ENCODE data around the gene SYNE3.

DNA sequence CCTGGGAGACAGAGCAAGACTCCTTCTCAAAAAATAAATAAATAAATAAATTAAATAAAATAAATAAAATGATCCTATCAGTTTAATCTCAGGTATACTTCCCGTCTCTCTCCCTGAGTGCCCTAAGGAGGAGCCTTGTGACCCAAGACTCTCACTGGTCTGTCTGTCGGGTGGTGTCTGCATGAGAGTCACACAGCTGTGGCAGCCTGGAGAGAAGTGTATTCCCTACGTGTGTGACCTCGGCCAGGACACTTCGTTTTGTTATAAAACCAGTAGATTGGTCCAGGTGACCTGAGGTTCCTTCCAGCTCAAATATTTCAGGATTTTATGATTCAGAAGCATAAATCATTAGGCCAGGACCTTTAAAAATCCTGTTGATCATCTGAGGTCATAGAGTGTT is 4.8 kb downstream of the SYNE3 start:
- TF ChIP-seq, protein P1, sequence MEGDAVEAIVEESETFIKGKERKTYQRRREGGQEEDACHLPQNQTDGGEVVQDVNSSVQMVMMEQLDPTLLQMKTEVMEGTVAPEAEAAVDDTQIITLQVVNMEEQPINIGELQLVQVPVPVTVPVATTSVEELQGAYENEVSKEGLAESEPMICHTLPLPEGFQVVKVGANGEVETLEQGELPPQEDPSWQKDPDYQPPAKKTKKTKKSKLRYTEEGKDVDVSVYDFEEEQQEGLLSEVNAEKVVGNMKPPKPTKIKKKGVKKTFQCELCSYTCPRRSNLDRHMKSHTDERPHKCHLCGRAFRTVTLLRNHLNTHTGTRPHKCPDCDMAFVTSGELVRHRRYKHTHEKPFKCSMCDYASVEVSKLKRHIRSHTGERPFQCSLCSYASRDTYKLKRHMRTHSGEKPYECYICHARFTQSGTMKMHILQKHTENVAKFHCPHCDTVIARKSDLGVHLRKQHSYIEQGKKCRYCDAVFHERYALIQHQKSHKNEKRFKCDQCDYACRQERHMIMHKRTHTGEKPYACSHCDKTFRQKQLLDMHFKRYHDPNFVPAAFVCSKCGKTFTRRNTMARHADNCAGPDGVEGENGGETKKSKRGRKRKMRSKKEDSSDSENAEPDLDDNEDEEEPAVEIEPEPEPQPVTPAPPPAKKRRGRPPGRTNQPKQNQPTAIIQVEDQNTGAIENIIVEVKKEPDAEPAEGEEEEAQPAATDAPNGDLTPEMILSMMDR (IDR thresholded peaks at IDR 0.05), result no peak
- TF ChIP-seq, protein P2, sequence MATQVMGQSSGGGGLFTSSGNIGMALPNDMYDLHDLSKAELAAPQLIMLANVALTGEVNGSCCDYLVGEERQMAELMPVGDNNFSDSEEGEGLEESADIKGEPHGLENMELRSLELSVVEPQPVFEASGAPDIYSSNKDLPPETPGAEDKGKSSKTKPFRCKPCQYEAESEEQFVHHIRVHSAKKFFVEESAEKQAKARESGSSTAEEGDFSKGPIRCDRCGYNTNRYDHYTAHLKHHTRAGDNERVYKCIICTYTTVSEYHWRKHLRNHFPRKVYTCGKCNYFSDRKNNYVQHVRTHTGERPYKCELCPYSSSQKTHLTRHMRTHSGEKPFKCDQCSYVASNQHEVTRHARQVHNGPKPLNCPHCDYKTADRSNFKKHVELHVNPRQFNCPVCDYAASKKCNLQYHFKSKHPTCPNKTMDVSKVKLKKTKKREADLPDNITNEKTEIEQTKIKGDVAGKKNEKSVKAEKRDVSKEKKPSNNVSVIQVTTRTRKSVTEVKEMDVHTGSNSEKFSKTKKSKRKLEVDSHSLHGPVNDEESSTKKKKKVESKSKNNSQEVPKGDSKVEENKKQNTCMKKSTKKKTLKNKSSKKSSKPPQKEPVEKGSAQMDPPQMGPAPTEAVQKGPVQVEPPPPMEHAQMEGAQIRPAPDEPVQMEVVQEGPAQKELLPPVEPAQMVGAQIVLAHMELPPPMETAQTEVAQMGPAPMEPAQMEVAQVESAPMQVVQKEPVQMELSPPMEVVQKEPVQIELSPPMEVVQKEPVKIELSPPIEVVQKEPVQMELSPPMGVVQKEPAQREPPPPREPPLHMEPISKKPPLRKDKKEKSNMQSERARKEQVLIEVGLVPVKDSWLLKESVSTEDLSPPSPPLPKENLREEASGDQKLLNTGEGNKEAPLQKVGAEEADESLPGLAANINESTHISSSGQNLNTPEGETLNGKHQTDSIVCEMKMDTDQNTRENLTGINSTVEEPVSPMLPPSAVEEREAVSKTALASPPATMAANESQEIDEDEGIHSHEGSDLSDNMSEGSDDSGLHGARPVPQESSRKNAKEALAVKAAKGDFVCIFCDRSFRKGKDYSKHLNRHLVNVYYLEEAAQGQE (IDR thresholded peaks at IDR 0.05; ENCODE audit: insufficient read depth in 1 of 2, low read depth in 2 of 2, low read length in 1 of 2), result no peak
- TF ChIP-seq POLR2AphosphoS5 (IDR thresholded peaks at IDR 0.05; ENCODE audit: low read depth, low read length) (no peak), TCF7L2 (IDR thresholded peaks at IDR 0.05; ENCODE audit: low read depth, low read length) (no peak)
